Gastrocnemius medialis (tissue), 4 donors: ENCODE data around the gene KANSL1. TPM values are rescaled to one million over a fixed set of nuclear protein-coding genes. Genes with fewer than 3 reads are reported as not detected.

Source experiments
- ATAC-seq, 2 donors: fragments of 150-250 bp; one replicate each; pipeline ENCODE4 v1.9.1; 2016
- DNase-seq, 2 donors: peaks; one replicate each; pipeline ENCODE4 v3.0.0-alpha.2; 2019
- H3K27ac ChIP-seq, 4 donors: fragments of 200-600 bp; sonication (generic); 1 replicate in 1 of 4; 2 replicates in 3 of 4; pipeline ENCODE4 v1.5.1; 2016 to 2018; ENCODE audit warnings: mild to moderate bottlenecking in 2 of 4, moderate library complexity in 1 of 4
- H3K27me3 ChIP-seq, 3 donors: fragments of 200-600 bp; sonication (generic) in 2 of 3; 1 replicate in 1 of 3; 2 replicates in 2 of 3; pipeline versions ENCODE4 v1.5.1 to v1.6.0; 2016 to 2019; ENCODE audit warnings: mild to moderate bottlenecking in 1 of 3, moderate library complexity in 1 of 3
- H3K36me3 ChIP-seq, 2 donors: fragments of 200-600 bp; sonication (generic) in 1 of 2; one replicate each; pipeline ENCODE4 v1.5.1; 2017 to 2018
- H3K4me1 ChIP-seq, 2 donors: fragments of 200-600 bp; sonication (generic) in 1 of 2; one replicate each; pipeline ENCODE4 v1.5.1; 2016 to 2017; ENCODE audit warnings: mild to moderate bottlenecking in 2 of 2
- H3K4me3 ChIP-seq, 4 donors: fragments of 200-600 bp; sonication (generic) in 3 of 4; 1 replicate in 1 of 4; 2 replicates in 3 of 4; pipeline ENCODE4 v1.5.1; 2016 to 2019; ENCODE audit warnings: mild to moderate bottlenecking in 2 of 4
- H3K9me3 ChIP-seq, 3 donors: fragments of 200-600 bp; sonication (generic) in 2 of 3; 1 replicate in 1 of 3; 2 replicates in 2 of 3; pipeline ENCODE4 v1.5.1; 2016 to 2019
- POLR2A ChIP-seq, 2 donors: fragments of 450-650 bp; IDR thresholded peaks; one replicate each; pipeline ENCODE4 v1.6.1; 2017; ENCODE audit warnings: antibody characterized with exemption in 2 of 2, mild to moderate bottlenecking in 2 of 2, moderate library complexity in 2 of 2
- in situ Hi-C, 4 donors: fragments of 200-750 bp; cut with MboI; loops; one replicate each; pipeline versions ENCODE4 v1.15.0 to v1.8.0; 2017; ENCODE audit warnings: low sequenced_read_pairs in 4 of 4
- intact Hi-C: fragments of 100-400 bp; cut with DNase I; formaldehyde crosslinking; loops from one replicate; pipeline ENCODE4 v1.15.1; 2023; ENCODE audit warnings: low total_unique reads
- total RNA-seq, 4 donors: library from RNA; depleted of rRNA; stranded (reverse); fragments of >200 nt; gene quantifications; one replicate each; pipeline versions ENCODE4 v1.1.0 to v1.2.3, GENCODE V29; 2016
- TF ChIP-seq, protein P1 (sequence below), 5 experiments: fragments of 450-650 bp in 3 of 5; fragments of 200-600 bp in 2 of 5; sonication (generic) in 2 of 5; IDR thresholded peaks in 4 of 5; conservative IDR thresholded peaks in 1 of 5; 1 replicate in 4 of 5; 2 replicates in 1 of 5; pipeline ENCODE4 v1.5.1; 2016 to 2019; ENCODE audit warnings: antibody characterized with exemption in 5 of 5, mild to moderate bottlenecking in 3 of 5, moderate library complexity in 3 of 5

The KANSL1 gene
- total RNA-seq, 4 donors from 2014 or later, result 19.9 to 35.9 (median 31.2) TPM

DNA sequence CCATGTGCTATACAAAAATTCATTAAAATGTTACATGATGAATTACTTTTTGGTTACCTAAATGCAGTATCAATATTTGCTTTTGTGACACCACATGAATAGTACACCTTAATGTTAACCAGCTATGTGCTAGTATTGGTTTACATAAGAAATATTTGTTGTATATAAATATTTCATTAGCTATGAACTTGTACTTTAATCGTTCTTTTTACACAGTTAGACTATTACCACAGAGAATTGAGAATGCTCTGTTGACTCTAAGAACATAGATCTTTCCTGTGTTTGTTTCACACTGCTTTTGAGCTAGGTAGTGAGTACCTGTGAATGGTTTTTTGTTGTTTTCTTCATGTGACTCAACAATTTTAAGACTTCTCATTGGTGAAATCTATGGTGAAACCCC lies 93.4 kb downstream of the KANSL1 start:
- H3K27ac ChIP-seq, result peak overlapping the region in 2 of 4 donors; percentile 41 to 72
- H3K27me3 ChIP-seq, result no peaks in the 10 kb centered on the region
- peaks cover 57 to 63% of the 10 kb centered on the region in 2 donors for H3K4me1 ChIP-seq
- DNase-seq, result no peak
- H3K4me3 ChIP-seq, result no peak overlapping the region
- ATAC-seq, result no peak
- H3K36me3 ChIP-seq, result no peaks in the 10 kb centered on the region
- TF ChIP-seq POLR2A (IDR thresholded peaks at IDR 0.05), result no peak
- TF ChIP-seq, protein P1, sequence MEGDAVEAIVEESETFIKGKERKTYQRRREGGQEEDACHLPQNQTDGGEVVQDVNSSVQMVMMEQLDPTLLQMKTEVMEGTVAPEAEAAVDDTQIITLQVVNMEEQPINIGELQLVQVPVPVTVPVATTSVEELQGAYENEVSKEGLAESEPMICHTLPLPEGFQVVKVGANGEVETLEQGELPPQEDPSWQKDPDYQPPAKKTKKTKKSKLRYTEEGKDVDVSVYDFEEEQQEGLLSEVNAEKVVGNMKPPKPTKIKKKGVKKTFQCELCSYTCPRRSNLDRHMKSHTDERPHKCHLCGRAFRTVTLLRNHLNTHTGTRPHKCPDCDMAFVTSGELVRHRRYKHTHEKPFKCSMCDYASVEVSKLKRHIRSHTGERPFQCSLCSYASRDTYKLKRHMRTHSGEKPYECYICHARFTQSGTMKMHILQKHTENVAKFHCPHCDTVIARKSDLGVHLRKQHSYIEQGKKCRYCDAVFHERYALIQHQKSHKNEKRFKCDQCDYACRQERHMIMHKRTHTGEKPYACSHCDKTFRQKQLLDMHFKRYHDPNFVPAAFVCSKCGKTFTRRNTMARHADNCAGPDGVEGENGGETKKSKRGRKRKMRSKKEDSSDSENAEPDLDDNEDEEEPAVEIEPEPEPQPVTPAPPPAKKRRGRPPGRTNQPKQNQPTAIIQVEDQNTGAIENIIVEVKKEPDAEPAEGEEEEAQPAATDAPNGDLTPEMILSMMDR (IDR thresholded peaks at IDR 0.05 in 4 of 5, conservative IDR thresholded peaks at IDR 0.05 in 1 of 5), result no peak
- intact Hi-C loops, result no loop called here
- in situ Hi-C loops, result no loop called here
- no peaks in the 10 kb centered on the region for H3K9me3 ChIP-seq

DNA sequence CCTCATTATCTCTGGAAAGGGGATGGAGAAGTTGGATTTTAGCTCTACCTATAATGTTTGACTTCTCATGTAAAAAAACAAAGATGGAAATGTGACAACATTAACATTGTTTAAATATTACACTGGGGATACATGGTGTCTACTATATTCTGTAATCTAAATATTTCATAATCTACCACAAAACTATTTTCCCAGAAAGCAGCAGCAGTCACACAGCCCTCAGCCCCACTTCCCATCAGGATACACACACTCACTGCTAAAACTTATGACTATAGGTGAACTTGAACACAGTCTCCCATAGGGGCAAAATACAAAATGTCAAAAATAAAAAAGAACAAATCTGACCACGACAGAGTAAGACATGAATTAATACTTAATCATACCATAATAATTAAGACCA lies 95.7 kb downstream of the KANSL1 start:
- Histone ChIP-seq H3K4me1 (peaks cover 46 to 64% of the 10 kb centered on the region in 2 donors), H3K27me3 (no peaks in the 10 kb centered on the region), H3K9me3 (no peaks in the 10 kb centered on the region), H3K36me3 (no peaks in the 10 kb centered on the region), H3K4me3 (no peak overlapping the region), H3K27ac (no peak overlapping the region)
- intact Hi-C loops, result no loop called here
- in situ Hi-C loops, result no loop called here
- ATAC-seq (no peak), DNase-seq (no peak)
- TF ChIP-seq POLR2A (IDR thresholded peaks at IDR 0.05), result no peak
- TF ChIP-seq, protein P1 (IDR thresholded peaks at IDR 0.05 in 4 of 5, conservative IDR thresholded peaks at IDR 0.05 in 1 of 5), result no peak

DNA sequence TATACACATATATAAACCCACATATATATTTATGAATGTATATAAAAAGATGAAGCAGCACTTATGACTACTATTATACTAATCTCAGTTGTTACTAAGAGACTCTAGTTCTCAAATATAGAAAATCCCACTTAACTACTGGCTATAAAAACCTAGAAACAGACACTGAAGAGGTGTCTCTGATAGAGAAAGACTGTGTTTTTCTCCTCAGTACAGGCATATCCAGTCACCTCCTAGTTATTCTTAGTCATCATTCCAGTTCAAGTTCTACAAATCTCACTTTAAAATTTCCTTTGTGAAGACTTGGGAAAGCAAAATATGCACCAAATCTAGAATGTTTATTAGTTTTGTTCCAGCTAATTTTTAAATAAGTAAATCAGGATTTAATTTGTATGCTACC lies 100.2 kb downstream of the KANSL1 start:
- no peak overlapping the region for H3K4me3 ChIP-seq
- DNase-seq (no peak), ATAC-seq (no peak)
- H3K4me1 ChIP-seq, result peaks cover 56 to 58% of the 10 kb centered on the region in 2 donors
- in situ Hi-C loops, result no loop called here
- no peaks in the 10 kb centered on the region for H3K27me3 ChIP-seq
- TF ChIP-seq, protein P1 (IDR thresholded peaks at IDR 0.05 in 4 of 5, conservative IDR thresholded peaks at IDR 0.05 in 1 of 5), result no peak
- TF ChIP-seq POLR2A (IDR thresholded peaks at IDR 0.05), result no peak
- H3K36me3 ChIP-seq, result no peaks in the 10 kb centered on the region
- intact Hi-C loops, result no loop called here
- no peaks in the 10 kb centered on the region for H3K9me3 ChIP-seq
- H3K27ac ChIP-seq, result no peak overlapping the region

DNA sequence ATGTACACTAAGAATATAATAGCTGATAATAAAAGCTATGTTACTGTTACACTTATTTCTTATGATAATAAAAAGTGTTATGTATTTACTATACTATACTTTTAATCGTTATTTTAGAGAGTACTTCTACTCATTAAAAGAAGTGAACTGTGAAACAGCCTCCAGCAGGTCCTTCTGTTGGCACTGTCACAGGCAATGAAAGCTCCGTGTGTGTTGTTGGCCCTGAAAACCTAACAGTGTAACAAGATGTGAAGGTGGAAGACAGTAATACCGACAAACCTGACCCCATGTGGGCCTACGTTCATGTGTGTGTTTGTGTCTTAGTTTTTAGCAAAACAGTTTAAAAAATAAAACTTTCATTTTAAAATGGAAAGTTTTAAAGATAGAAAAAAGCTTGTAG lies 102.4 kb downstream of the KANSL1 start:
- H3K36me3 ChIP-seq, result no peaks in the 10 kb centered on the region
- no peak for DNase-seq
- peak overlapping the region in 2 of 4 donors; percentile 15 to 17 for H3K27ac ChIP-seq
- no peaks in the 10 kb centered on the region for H3K27me3 ChIP-seq
- no peaks in the 10 kb centered on the region for H3K9me3 ChIP-seq
- no peak for ATAC-seq
- H3K4me1 ChIP-seq, result peaks cover 67 to 68% of the 10 kb centered on the region in 2 donors
- no peak overlapping the region for H3K4me3 ChIP-seq
- TF ChIP-seq, protein P1 (IDR thresholded peaks at IDR 0.05 in 4 of 5, conservative IDR thresholded peaks at IDR 0.05 in 1 of 5), result no peak
- no peak for TF ChIP-seq POLR2A (IDR thresholded peaks at IDR 0.05)
- in situ Hi-C loops (no loop called here), intact Hi-C loops (no loop called here)

DNA sequence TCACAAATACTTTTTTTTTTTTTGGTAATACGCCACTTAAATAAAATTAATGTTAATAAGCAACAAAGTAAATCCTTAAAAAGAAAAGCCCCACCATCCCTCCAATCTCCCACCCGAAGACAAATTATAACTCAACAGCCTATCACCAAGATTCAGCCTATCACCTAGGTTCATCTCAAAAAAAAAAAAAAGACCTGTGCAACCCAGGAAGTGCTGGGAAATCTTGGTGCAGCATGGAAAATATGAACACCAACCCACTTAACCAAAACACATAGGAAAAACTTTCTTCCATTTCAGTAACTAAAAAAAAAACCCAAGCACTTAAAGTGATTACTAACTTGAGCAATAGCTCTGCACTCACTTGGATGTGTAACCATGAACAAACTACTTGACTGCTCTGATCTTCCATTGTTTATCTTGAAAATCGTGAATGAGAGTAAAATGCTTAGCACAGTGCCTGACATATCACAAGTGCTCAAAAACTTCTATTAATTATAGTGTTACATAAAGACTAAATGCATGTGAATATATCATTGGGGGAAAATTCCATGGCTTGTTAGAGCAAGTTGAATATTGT lies 103.8 kb downstream of the KANSL1 start:
- intact Hi-C loops (no loop called here), in situ Hi-C loops (no loop called here)
- Histone ChIP-seq H3K27ac (peak overlapping the region in 1 of 4 donors; percentile 70), H3K4me1 (peaks cover 65 to 66% of the 10 kb centered on the region in 2 donors), H3K4me3 (no peak overlapping the region), H3K27me3 (no peaks in the 10 kb centered on the region), H3K36me3 (no peaks in the 10 kb centered on the region), H3K9me3 (no peaks in the 10 kb centered on the region)
- TF ChIP-seq, protein P1 (IDR thresholded peaks at IDR 0.05 in 4 of 5, conservative IDR thresholded peaks at IDR 0.05 in 1 of 5), result no peak
- no peak for TF ChIP-seq POLR2A (IDR thresholded peaks at IDR 0.05)
- no peak for ATAC-seq
- no peak for DNase-seq
